CD14-positive monocyte (primary cell): ENCODE measurements around the gene MRPS34. TPM values are rescaled to one million over a fixed set of nuclear protein-coding genes. Genes with fewer than 3 reads are reported as not detected.

Source experiments
- DNase-seq, 3 donors: peaks; one replicate each; pipeline ENCODE4 v3.0.0-alpha.2; 2011 to 2022
- H2AFZ ChIP-seq: 2 replicates; pipeline ENCODE4 v1.6.0; 2012; ENCODE audit warnings: mild to moderate bottlenecking, low read depth, low read length, inconsistent platforms; ENCODE audit not compliant: insufficient read depth, poor library complexity, severe bottlenecking
- H3K27ac ChIP-seq, 2 donors: 1 replicate in 1 of 2; 2 replicates in 1 of 2; pipeline ENCODE4 v1.5.1; 2012 to 2013; ENCODE audit warnings: low read length in 2 of 2, control low read depth in 1 of 2, inconsistent platforms in 1 of 2, low read depth in 1 of 2, mild to moderate bottlenecking in 1 of 2
- H3K27me3 ChIP-seq, 2 donors: one replicate each; pipeline versions ENCODE4 v1.6.0 to v1.6.1; 2011 to 2013; ENCODE audit warnings: low read length in 2 of 2; ENCODE audit not compliant: control insufficient read depth in 2 of 2, insufficient read depth in 2 of 2
- H3K36me3 ChIP-seq, 2 donors: replicated peaks in 1 of 2; 1 replicate in 1 of 2; 2 replicates in 1 of 2; pipeline versions ENCODE4 v1.5.1 to v1.6.1; 2012 to 2013; ENCODE audit warnings: low read length in 2 of 2, control low read depth in 1 of 2, inconsistent platforms in 1 of 2, mild to moderate bottlenecking in 1 of 2; ENCODE audit not compliant: insufficient read depth in 2 of 2, control insufficient read depth in 1 of 2
- H3K4me1 ChIP-seq, 2 donors: 1 replicate in 1 of 2; 2 replicates in 1 of 2; pipeline versions ENCODE4 v1.5.1 to v1.6.1; 2012 to 2013; ENCODE audit warnings: low read length in 2 of 2, control low read depth in 1 of 2, inconsistent platforms in 1 of 2, mild to moderate bottlenecking in 1 of 2, moderate library complexity in 1 of 2; ENCODE audit not compliant: insufficient read depth in 2 of 2, control insufficient read depth in 1 of 2
- H3K4me2 ChIP-seq: replicated peaks from 2 replicates; pipeline ENCODE3; 2012; ENCODE audit warnings: low read length, moderate library complexity, mild to moderate bottlenecking; ENCODE audit not compliant: poor library complexity, severe bottlenecking; ENCODE audit errors: extremely low read depth
- H3K4me3 ChIP-seq, 3 experiments: fragments of 200-600 bp in 1 of 3; sonication (generic) in 1 of 3; replicated peaks in 1 of 3; 1 replicate in 2 of 3; 2 replicates in 1 of 3; pipeline ENCODE4 v1.5.1; 2011 to 2013; ENCODE audit warnings: low read length in 3 of 3, mild to moderate bottlenecking in 3 of 3, control low read depth in 2 of 3, low read depth in 2 of 3, inconsistent platforms in 1 of 3, moderate library complexity in 1 of 3
- H3K79me2 ChIP-seq: 2 replicates; pipeline ENCODE4 v1.6.0; 2012; ENCODE audit warnings: mild to moderate bottlenecking, control low read depth, inconsistent platforms, low read length, moderate library complexity; ENCODE audit not compliant: insufficient read depth
- H3K9ac ChIP-seq: 2 replicates; pipeline ENCODE4 v1.6.0; 2017; ENCODE audit warnings: low read length, mild to moderate bottlenecking; ENCODE audit not compliant: insufficient read depth, poor library complexity, severe bottlenecking
- H3K9me3 ChIP-seq, 2 donors: replicated peaks in 1 of 2; 1 replicate in 1 of 2; 2 replicates in 1 of 2; pipeline versions ENCODE4 v1.5.1 to v1.6.1; 2012 to 2013; ENCODE audit warnings: low read length in 2 of 2, control low read depth in 1 of 2; ENCODE audit not compliant: control insufficient read depth in 1 of 2, insufficient read depth in 1 of 2
- H4K20me1 ChIP-seq: 2 replicates; pipeline ENCODE4 v1.6.0; 2012; ENCODE audit warnings: mild to moderate bottlenecking, low read length, control low read depth, moderate library complexity; ENCODE audit not compliant: insufficient read depth
- H3K27ac Mint-ChIP-seq, 7 donors: one replicate each; pipeline ENCODE4 v1.8.0; 2020; ENCODE audit warnings: mild to moderate bottlenecking in 7 of 7, mixed read lengths in 7 of 7, moderate library complexity in 6 of 7, inconsistent platforms in 2 of 7
- H3K27me3 Mint-ChIP-seq, 3 donors: one replicate each; pipeline ENCODE4 v1.8.0; 2021 to 2022; ENCODE audit warnings: low read depth in 3 of 3, mild to moderate bottlenecking in 3 of 3, mixed read lengths in 3 of 3, moderate library complexity in 3 of 3, inconsistent platforms in 1 of 3
- H3K36me3 Mint-ChIP-seq, 2 donors: one replicate each; pipeline ENCODE4 v1.8.0; 2020; ENCODE audit warnings: mixed read lengths in 2 of 2, inconsistent platforms in 1 of 2, mild to moderate bottlenecking in 1 of 2
- H3K4me1 Mint-ChIP-seq: one replicate; pipeline ENCODE4 v1.8.0; 2020; ENCODE audit warnings: mild to moderate bottlenecking, mixed read lengths
- H3K4me3 Mint-ChIP-seq, 2 donors: one replicate each; pipeline ENCODE4 v1.8.0; 2020; ENCODE audit warnings: mild to moderate bottlenecking in 2 of 2, mixed read lengths in 2 of 2, moderate library complexity in 1 of 2
- H3K9me3 Mint-ChIP-seq, 7 donors: one replicate each; pipeline ENCODE4 v1.8.0; 2020 to 2022; ENCODE audit warnings: mixed read lengths in 7 of 7, mild to moderate bottlenecking in 6 of 7, moderate library complexity in 6 of 7, inconsistent platforms in 2 of 7
- CTCF ChIP-seq: fragments of 200-600 bp; IDR thresholded peaks from one replicate; pipeline ENCODE4 v1.8.0; 2022; ENCODE audit warnings: antibody characterized with exemption, mild to moderate bottlenecking
- WGBS: methylation state at CpG from one replicate; pipeline ENCODE4 v1.1.5; 2013; ENCODE audit warnings: missing lambda C conversion rate; ENCODE audit not compliant: insufficient coverage; 5-methylcytosine and 5-hydroxymethylcytosine counted together
- intact Hi-C, 2 donors: fragments of 100-400 bp; cut with micrococcal nuclease; formaldehyde crosslinking; loops; one replicate each; pipeline versions ENCODE4 v1.15.0 to v1.15.1; 2023
- polyA plus RNA-seq, 3 donors: library from polyadenylated mRNA; depleted of rRNA in 1 of 3; unstranded in 2 of 3; stranded (reverse) in 1 of 3; fragments of 300-500 nt in 2 of 3; fragments of >200 nt in 1 of 3; fragmentation: Illumina TruSeq in 2 of 3; gene quantifications; 1 replicate in 2 of 3; 2 replicates in 1 of 3; pipeline ENCODE4 v1.2.3, GENCODE V29; 2012 to 2021

Gene MRPS34
- polyA plus RNA-seq, 3 donors = 34.5 to 137 (median 109) TPM

- H3K27me3 Mint-ChIP-seq = peaks cover 0 to 2% (median 0%) of the 10 kb centered on the region in 3 donors
- Histone ChIP-seq H3K9me3 (peaks cover 5 to 26% of the 10 kb centered on the region in 2 donors), H3K4me2 (no peak overlapping the region), H3K79me2 (no peaks in the 10 kb centered on the region), H3K9ac (no peak overlapping the region), H2AFZ (no peak overlapping the region), H4K20me1 (no peaks in the 10 kb centered on the region), H3K27ac (no peak overlapping the region), H3K4me3 (no peak overlapping the region), H3K36me3 (peaks cover 6 to 9% of the 10 kb centered on the region in 2 donors), H3K27me3 (no peaks in the 10 kb centered on the region), H3K4me1 (no peaks in the 10 kb centered on the region)
- no peaks in the 10 kb centered on the region for H3K4me1 Mint-ChIP-seq
- peaks cover 9 to 34% (median 27%) of the 10 kb centered on the region in 7 donors for H3K9me3 Mint-ChIP-seq
- peaks cover 2 to 8% of the 10 kb centered on the region in 2 donors for H3K36me3 Mint-ChIP-seq
- H3K4me3 Mint-ChIP-seq = no peak overlapping the region
- no peak overlapping the region for H3K27ac Mint-ChIP-seq
- 93% methylated on average over 27 of the region's 32 CpGs for WGBS
- no peak for DNase-seq
- intact Hi-C loops = no loop called here
- TF ChIP-seq CTCF = no peak
Observed at GRCh38 chr16:1794908-1795666, 22.2 kb upstream of the MRPS34 start.

GRCh38 chr16:1794221-1794871 is 21.4 kb upstream of the MRPS34 start:
- DNase-seq = no peak
- no peak for TF ChIP-seq CTCF
- H3K9ac ChIP-seq = no peak overlapping the region
- H3K9me3 Mint-ChIP-seq = peaks cover 5 to 27% (median 21%) of the 10 kb centered on the region in 7 donors
- H3K4me1 ChIP-seq = no peaks in the 10 kb centered on the region
- H2AFZ ChIP-seq = no peak overlapping the region
- no peak overlapping the region for H3K27ac Mint-ChIP-seq
- intact Hi-C loops = no loop called here
- no peaks in the 10 kb centered on the region for H3K4me1 Mint-ChIP-seq
- H3K27ac ChIP-seq = no peak overlapping the region
- H3K4me3 Mint-ChIP-seq = no peak overlapping the region
- H3K36me3 ChIP-seq = peaks cover 11 to 13% of the 10 kb centered on the region in 2 donors
- peaks cover 0 to 2% (median 0%) of the 10 kb centered on the region in 3 donors for H3K27me3 Mint-ChIP-seq
- peaks cover 2 to 13% of the 10 kb centered on the region in 2 donors for H3K36me3 Mint-ChIP-seq
- no peaks in the 10 kb centered on the region for H4K20me1 ChIP-seq
- H3K4me3 ChIP-seq = no peak overlapping the region
- H3K27me3 ChIP-seq = no peaks in the 10 kb centered on the region
- H3K79me2 ChIP-seq = no peaks in the 10 kb centered on the region
- 83% methylated on average over 16 of the region's 18 CpGs for WGBS
- H3K9me3 ChIP-seq = peaks cover 5 to 19% of the 10 kb centered on the region in 2 donors
- no peak overlapping the region for H3K4me2 ChIP-seq
